Panc1 (cell line): ENCODE measurements around the gene LHPP. TPM values are rescaled to one million over a fixed set of nuclear protein-coding genes. Genes with fewer than 3 reads are reported as not detected.

Experiments used
- ATAC-seq: fragments of 200-7000 bp; cut with Tn5 transposase; 2 replicates; pipeline ENCODE4 v1.9.1; 2020; ENCODE audit warnings: mild to moderate bottlenecking, moderate library complexity
- BruUV-seq: library from RNA; stranded (reverse); fragments of 400-500 nt; replicated peaks from 2 replicates; lab custom pipeline; 2021; lab: Mats Ljungman, UMichigan
- CTCF ChIA-PET: fragments of 300-600 bp; sonication (Branson Sonifier 250); formaldehyde crosslinking; loops from one replicate; lab custom pipeline; 2022; ENCODE audit warnings: antibody characterized with exemption; lab: Charles Lee
- POLR2A ChIA-PET: fragments of 300-600 bp; sonication (Branson Sonifier 250); formaldehyde crosslinking; loops from one replicate; lab custom pipeline; 2022; ENCODE audit warnings: antibody characterized with exemption; lab: Charles Lee
- DNase-seq: peaks from one replicate; pipeline ENCODE4 v3.0.0-alpha.2; 2010; ENCODE audit warnings: low read depth, low spot score
- H3K27ac ChIP-seq: 2 replicates; pipeline ENCODE4 v1.5.1; 2011; ENCODE audit warnings: mild to moderate bottlenecking, low read length, inconsistent platforms
- H3K27me3 ChIP-seq: fragments of 200-500 bp; sonication (Bioruptor generic); 2 replicates; pipeline ENCODE4 v1.6.0; 2014; ENCODE audit warnings: low read length, inconsistent platforms; ENCODE audit not compliant: control insufficient read depth, insufficient read depth
- H3K36me3 ChIP-seq: fragments of 200-500 bp; sonication (Bioruptor generic); 2 replicates; pipeline ENCODE4 v1.5.1; 2014; ENCODE audit warnings: inconsistent platforms, mild to moderate bottlenecking, low read length, moderate library complexity; ENCODE audit not compliant: control insufficient read depth, insufficient read depth
- H3K4me1 ChIP-seq: 2 replicates; pipeline ENCODE4 v1.5.1; 2011; ENCODE audit warnings: inconsistent platforms, mild to moderate bottlenecking, low read length, moderate library complexity; ENCODE audit not compliant: control insufficient read depth, insufficient read depth
- H3K4me3 ChIP-seq, 2 experiments: 2 replicates each; pipeline ENCODE4 v1.5.1; 2011 to 2012; ENCODE audit warnings: low read depth in 2 of 2, low read length in 2 of 2, mild to moderate bottlenecking in 2 of 2, inconsistent platforms in 1 of 2, moderate library complexity in 1 of 2
- H3K9me3 ChIP-seq: fragments of 200-500 bp; sonication (Bioruptor generic); 2 replicates; pipeline ENCODE4 v1.5.1; 2014; ENCODE audit warnings: low read depth, mild to moderate bottlenecking, inconsistent platforms, low read length, moderate library complexity; ENCODE audit not compliant: control insufficient read depth, insufficient read depth
- POLR2AphosphoS5 ChIP-seq: IDR thresholded peaks from 2 replicates; pipeline ENCODE4 v1.6.1; 2012; ENCODE audit warnings: mild to moderate bottlenecking, low read depth, low read length, moderate library complexity
- SIN3A ChIP-seq: IDR thresholded peaks from 2 replicates; pipeline ENCODE4 v1.6.1; 2012; ENCODE audit warnings: low read depth, mild to moderate bottlenecking, low read length, moderate library complexity, borderline replicate concordance; ENCODE audit not compliant: insufficient read depth
- TCF7L2 ChIP-seq: IDR thresholded peaks from 2 replicates; pipeline ENCODE4 v1.6.1; 2011; ENCODE audit warnings: mild to moderate bottlenecking, low read depth, low read length, inconsistent platforms
- in situ Hi-C: cut with HindIII; loops from 2 replicates; pipeline ENCODE4 v1.10.0; 2016; ENCODE audit warnings: low sequenced_read_pairs, low pct_unique_long_range_greater_than_20kb
- intact Hi-C: fragments of 100-400 bp; cut with micrococcal nuclease; formaldehyde crosslinking; loops from one replicate; pipeline ENCODE4 v1.10.0; 2022; ENCODE audit not compliant: unreplicated experiment
- total RNA-seq: library from RNA; stranded (reverse); gene quantifications from one replicate; pipeline ENCODE4 v1.2.1, GENCODE V29; 2021; ENCODE audit not compliant: unreplicated experiment
- TF ChIP-seq, protein P1 (sequence below): fragments of 450-650 bp; IDR thresholded peaks from 2 replicates; pipeline ENCODE4 v1.5.1; 2017; ENCODE audit warnings: mild to moderate bottlenecking
- TF ChIP-seq, protein P2 (sequence below), 2 experiments: IDR thresholded peaks; 2 replicates each; pipeline ENCODE4 v1.6.1; 2011 to 2012; ENCODE audit warnings: low read depth in 2 of 2, control low read depth in 1 of 2, low read length in 1 of 2, mild to moderate bottlenecking in 1 of 2, moderate library complexity in 1 of 2; ENCODE audit not compliant: insufficient read depth in 1 of 2

Gene LHPP
- total RNA-seq, 1 experiment from 2014 or later, result 15.0 TPM

DNA sequence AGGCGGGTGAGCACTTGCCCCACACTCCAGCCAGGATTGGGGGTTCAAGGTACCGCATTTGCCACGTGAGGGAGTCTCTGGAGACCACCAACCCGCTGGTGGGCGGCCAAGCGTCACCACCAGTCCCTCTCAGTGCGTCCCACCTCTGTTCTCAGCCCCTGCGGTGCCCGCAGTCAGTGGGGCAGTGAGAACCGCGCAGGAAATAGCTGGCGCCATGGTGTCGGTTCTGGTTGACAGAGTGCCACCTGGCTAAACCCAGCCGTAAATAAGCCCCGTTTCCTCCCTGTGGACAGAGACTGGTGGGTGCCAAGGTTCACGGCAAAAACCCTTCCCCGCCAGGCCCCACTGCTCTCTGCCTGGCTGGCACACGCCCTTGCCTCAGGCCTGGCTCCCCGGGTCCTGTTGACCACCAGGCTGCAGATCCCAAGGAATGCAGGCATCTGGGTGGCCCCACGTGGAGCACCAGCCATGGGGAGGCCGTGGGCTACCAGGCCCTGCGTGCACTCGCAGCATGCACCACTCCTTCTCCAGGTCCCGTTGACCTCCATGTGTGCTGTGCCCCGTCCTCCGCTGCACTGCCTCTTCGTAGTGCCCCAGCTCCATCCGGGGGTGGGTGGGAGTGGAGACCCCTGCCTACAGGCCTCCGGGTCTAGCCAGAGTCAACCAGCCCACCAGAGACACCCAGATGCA is 140.0 kb downstream of the LHPP start:
- no peaks in the 10 kb centered on the region for H3K4me1 ChIP-seq
- no peaks in the 10 kb centered on the region for H3K36me3 ChIP-seq
- H3K27me3 ChIP-seq, result no peaks in the 10 kb centered on the region
- DNase-seq, result no peak
- BruUV-seq, result no TSS peak
- ChIA-PET POLR2A (no interaction called here), CTCF (interaction anchor here (0.6 kb wide), 2 partner anchors 48 to 54 kb away, joined by 4 read pairs; no protein-coding TSS in a partner anchor)
- no peak overlapping the region for H3K4me3 ChIP-seq
- no peak for TF ChIP-seq TCF7L2
- no peak for TF ChIP-seq SIN3A
- no peak for TF ChIP-seq POLR2AphosphoS5
- TF ChIP-seq, protein P1, sequence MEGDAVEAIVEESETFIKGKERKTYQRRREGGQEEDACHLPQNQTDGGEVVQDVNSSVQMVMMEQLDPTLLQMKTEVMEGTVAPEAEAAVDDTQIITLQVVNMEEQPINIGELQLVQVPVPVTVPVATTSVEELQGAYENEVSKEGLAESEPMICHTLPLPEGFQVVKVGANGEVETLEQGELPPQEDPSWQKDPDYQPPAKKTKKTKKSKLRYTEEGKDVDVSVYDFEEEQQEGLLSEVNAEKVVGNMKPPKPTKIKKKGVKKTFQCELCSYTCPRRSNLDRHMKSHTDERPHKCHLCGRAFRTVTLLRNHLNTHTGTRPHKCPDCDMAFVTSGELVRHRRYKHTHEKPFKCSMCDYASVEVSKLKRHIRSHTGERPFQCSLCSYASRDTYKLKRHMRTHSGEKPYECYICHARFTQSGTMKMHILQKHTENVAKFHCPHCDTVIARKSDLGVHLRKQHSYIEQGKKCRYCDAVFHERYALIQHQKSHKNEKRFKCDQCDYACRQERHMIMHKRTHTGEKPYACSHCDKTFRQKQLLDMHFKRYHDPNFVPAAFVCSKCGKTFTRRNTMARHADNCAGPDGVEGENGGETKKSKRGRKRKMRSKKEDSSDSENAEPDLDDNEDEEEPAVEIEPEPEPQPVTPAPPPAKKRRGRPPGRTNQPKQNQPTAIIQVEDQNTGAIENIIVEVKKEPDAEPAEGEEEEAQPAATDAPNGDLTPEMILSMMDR, result no peak
- TF ChIP-seq, protein P2, sequence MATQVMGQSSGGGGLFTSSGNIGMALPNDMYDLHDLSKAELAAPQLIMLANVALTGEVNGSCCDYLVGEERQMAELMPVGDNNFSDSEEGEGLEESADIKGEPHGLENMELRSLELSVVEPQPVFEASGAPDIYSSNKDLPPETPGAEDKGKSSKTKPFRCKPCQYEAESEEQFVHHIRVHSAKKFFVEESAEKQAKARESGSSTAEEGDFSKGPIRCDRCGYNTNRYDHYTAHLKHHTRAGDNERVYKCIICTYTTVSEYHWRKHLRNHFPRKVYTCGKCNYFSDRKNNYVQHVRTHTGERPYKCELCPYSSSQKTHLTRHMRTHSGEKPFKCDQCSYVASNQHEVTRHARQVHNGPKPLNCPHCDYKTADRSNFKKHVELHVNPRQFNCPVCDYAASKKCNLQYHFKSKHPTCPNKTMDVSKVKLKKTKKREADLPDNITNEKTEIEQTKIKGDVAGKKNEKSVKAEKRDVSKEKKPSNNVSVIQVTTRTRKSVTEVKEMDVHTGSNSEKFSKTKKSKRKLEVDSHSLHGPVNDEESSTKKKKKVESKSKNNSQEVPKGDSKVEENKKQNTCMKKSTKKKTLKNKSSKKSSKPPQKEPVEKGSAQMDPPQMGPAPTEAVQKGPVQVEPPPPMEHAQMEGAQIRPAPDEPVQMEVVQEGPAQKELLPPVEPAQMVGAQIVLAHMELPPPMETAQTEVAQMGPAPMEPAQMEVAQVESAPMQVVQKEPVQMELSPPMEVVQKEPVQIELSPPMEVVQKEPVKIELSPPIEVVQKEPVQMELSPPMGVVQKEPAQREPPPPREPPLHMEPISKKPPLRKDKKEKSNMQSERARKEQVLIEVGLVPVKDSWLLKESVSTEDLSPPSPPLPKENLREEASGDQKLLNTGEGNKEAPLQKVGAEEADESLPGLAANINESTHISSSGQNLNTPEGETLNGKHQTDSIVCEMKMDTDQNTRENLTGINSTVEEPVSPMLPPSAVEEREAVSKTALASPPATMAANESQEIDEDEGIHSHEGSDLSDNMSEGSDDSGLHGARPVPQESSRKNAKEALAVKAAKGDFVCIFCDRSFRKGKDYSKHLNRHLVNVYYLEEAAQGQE (IDR thresholded peaks at IDR 0.05; ENCODE audit: insufficient read depth in 1 of 2, low read depth in 2 of 2, low read length in 1 of 2), result no peak
- no peak for ATAC-seq
- no peak overlapping the region for H3K27ac ChIP-seq
- intact Hi-C loops, result no loop called here
- in situ Hi-C loops, result no loop called here
- H3K9me3 ChIP-seq, result no peaks in the 10 kb centered on the region

DNA sequence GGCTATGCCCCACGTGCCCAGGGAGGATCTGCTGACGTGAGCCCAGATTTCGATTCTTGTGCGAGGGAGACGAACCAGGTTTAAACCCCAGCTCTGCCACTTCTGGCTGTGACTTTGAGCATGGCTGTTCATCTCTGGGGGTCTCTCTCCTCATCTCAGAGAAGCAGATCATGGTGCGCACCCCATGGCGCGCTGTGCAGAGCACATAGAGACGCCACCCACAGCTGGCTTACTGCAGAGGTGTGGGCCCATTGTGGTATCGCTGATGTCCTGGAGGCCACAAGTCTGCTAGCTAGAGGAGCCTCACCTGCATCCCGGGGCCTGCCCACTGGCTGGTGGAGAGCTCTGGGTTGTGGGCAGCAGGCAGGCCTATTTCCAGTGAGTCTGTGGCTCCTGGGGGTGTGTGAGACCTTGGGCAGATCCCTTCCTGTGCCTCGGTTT is 140.5 kb downstream of the LHPP start:
- POLR2A ChIA-PET, result no interaction called here
- no peak overlapping the region for H3K27ac ChIP-seq
- DNase-seq (no peak), ATAC-seq (no peak)
- TF ChIP-seq POLR2AphosphoS5 (no peak), TCF7L2 (no peak), SIN3A (no peak)
- TF ChIP-seq, protein P1, result no peak
- TF ChIP-seq, protein P2 (IDR thresholded peaks at IDR 0.05; ENCODE audit: insufficient read depth in 1 of 2, low read depth in 2 of 2, low read length in 1 of 2), result no peak
- H3K4me1 ChIP-seq, result no peaks in the 10 kb centered on the region
- BruUV-seq, result no TSS peak
- in situ Hi-C loops (no loop called here), intact Hi-C loops (no loop called here)
- no peaks in the 10 kb centered on the region for H3K36me3 ChIP-seq
- H3K9me3 ChIP-seq, result no peaks in the 10 kb centered on the region
- H3K4me3 ChIP-seq, result no peak overlapping the region
- CTCF ChIA-PET, result interaction anchor here (0.6 kb wide), 1 partner anchor 47 kb away, joined by 4 read pairs; no protein-coding TSS in a partner anchor
- no peaks in the 10 kb centered on the region for H3K27me3 ChIP-seq
